SU-DHL-6 (cell line): Measurements from ENCODE around the gene TRIP11.

Experiments
- EZH2phosphoT487 ChIP-seq: fragments of 200-600 bp; sonication (generic), shearing (Covaris generic); conservative IDR thresholded peaks from 2 replicates; pipeline ENCODE4 v1.6.1; 2018; ENCODE audit warnings: mild to moderate bottlenecking, antibody characterized with exemption, low read length, moderate library complexity, mixed read lengths
- TF ChIP-seq, protein P1 (sequence below): fragments of 200-600 bp; sonication (generic); IDR thresholded peaks from one replicate; pipeline ENCODE4 v1.5.1; 2017; ENCODE audit warnings: antibody characterized with exemption, mild to moderate bottlenecking, low read length, moderate library complexity; ENCODE audit not compliant: insufficient read depth, poor library complexity, severe bottlenecking

- TF ChIP-seq, protein P1, sequence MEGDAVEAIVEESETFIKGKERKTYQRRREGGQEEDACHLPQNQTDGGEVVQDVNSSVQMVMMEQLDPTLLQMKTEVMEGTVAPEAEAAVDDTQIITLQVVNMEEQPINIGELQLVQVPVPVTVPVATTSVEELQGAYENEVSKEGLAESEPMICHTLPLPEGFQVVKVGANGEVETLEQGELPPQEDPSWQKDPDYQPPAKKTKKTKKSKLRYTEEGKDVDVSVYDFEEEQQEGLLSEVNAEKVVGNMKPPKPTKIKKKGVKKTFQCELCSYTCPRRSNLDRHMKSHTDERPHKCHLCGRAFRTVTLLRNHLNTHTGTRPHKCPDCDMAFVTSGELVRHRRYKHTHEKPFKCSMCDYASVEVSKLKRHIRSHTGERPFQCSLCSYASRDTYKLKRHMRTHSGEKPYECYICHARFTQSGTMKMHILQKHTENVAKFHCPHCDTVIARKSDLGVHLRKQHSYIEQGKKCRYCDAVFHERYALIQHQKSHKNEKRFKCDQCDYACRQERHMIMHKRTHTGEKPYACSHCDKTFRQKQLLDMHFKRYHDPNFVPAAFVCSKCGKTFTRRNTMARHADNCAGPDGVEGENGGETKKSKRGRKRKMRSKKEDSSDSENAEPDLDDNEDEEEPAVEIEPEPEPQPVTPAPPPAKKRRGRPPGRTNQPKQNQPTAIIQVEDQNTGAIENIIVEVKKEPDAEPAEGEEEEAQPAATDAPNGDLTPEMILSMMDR: no peak
- no peak for TF ChIP-seq EZH2phosphoT487
Observed at GRCh38 chr14:92035890-92036289, 4.0 kb downstream of the TRIP11 start.
